ENCODE measurements around the gene FXR2.

Gene FXR2

GRCh38 chr17:7557775-7558543, 56.7 kb downstream of the FXR2 start:
- H3F3A ChIP-seq (ENCODE audit: insufficient read depth) = no peaks in the 10 kb centered on the region

GRCh38 chr17:7557147-7557764, 57.4 kb downstream of the FXR2 start:
- no peak overlapping the region for H3K9ac ChIP-seq (ENCODE audit: low read length)
- H3K79me2 ChIP-seq (ENCODE audit: insufficient read depth, low read length) = peaks cover 5% of the 10 kb centered on the region
- TF ChIP-seq CTCF (IDR thresholded peaks at IDR 0.05; ENCODE audit: insufficient read depth, low read length, poor library complexity, severe bottlenecking) (no peak), EZH2phosphoT487 (conservative IDR thresholded peaks at IDR 0.05; ENCODE audit: low read length) (no peak)
- no peak overlapping the region for H3K27ac ChIP-seq (ENCODE audit: low read depth, low read length)
- H2AFZ ChIP-seq (ENCODE audit: low read depth, low read length, severe bottlenecking) = no peak overlapping the region
- H4K20me1 ChIP-seq (ENCODE audit: low read depth, low read length) = no peaks in the 10 kb centered on the region
- no peaks in the 10 kb centered on the region for H3K36me3 ChIP-seq (ENCODE audit: low read length)
- H3K27me3 ChIP-seq (ENCODE audit: low read length) = no peaks in the 10 kb centered on the region
- H3K4me3 ChIP-seq (ENCODE audit: insufficient read depth, low read length, poor library complexity, severe bottlenecking) = no peak overlapping the region
- no peaks in the 10 kb centered on the region for H3K9me2 ChIP-seq (replicated peaks; ENCODE audit: insufficient read depth, low read length)
- no peaks in the 10 kb centered on the region for H3F3A ChIP-seq (ENCODE audit: insufficient read depth)
- H3K4me2 ChIP-seq (ENCODE audit: low read depth, low read length, poor library complexity, severe bottlenecking) = no peak overlapping the region
- H3K9me3 ChIP-seq (ENCODE audit: insufficient read depth, low read length) = no peaks in the 10 kb centered on the region

More at GRCh38 chr17:7557775-7558543, 56.7 kb downstream of the FXR2 start:
- no peak overlapping the region for H3K27ac ChIP-seq (ENCODE audit: low read depth, low read length)
- peaks cover 12% of the 10 kb centered on the region for H3K79me2 ChIP-seq (ENCODE audit: insufficient read depth, low read length)
- H3K9me3 ChIP-seq (ENCODE audit: insufficient read depth, low read length) = no peaks in the 10 kb centered on the region
- no peaks in the 10 kb centered on the region for H3K36me3 ChIP-seq (ENCODE audit: low read length)
- H3K4me3 ChIP-seq (ENCODE audit: insufficient read depth, low read length, poor library complexity, severe bottlenecking) = no peak overlapping the region
- TF ChIP-seq CTCF (IDR thresholded peaks at IDR 0.05; ENCODE audit: insufficient read depth, low read length, poor library complexity, severe bottlenecking) (no peak), EZH2phosphoT487 (conservative IDR thresholded peaks at IDR 0.05; ENCODE audit: low read length) (no peak)
- no peaks in the 10 kb centered on the region for H3K27me3 ChIP-seq (ENCODE audit: low read length)
- no peak overlapping the region for H3K9ac ChIP-seq (ENCODE audit: low read length)
- H4K20me1 ChIP-seq (ENCODE audit: low read depth, low read length) = no peaks in the 10 kb centered on the region
- no peaks in the 10 kb centered on the region for H3K9me2 ChIP-seq (replicated peaks; ENCODE audit: insufficient read depth, low read length)
- H2AFZ ChIP-seq (ENCODE audit: low read depth, low read length, severe bottlenecking) = no peak overlapping the region
- no peak overlapping the region for H3K4me2 ChIP-seq (ENCODE audit: low read depth, low read length, poor library complexity, severe bottlenecking)

- no peak for TF ChIP-seq CTCF (IDR thresholded peaks at IDR 0.05; ENCODE audit: insufficient read depth, low read length, poor library complexity, severe bottlenecking)
- no peak for TF ChIP-seq EZH2phosphoT487 (conservative IDR thresholded peaks at IDR 0.05; ENCODE audit: low read length)
- Histone ChIP-seq H3K9me3 (ENCODE audit: insufficient read depth, low read length) (no peaks in the 10 kb centered on the region), H3K27ac (ENCODE audit: low read depth, low read length) (no peak overlapping the region)
These were observed 58.1 kb downstream of the FXR2 start for GRCh38 chr17:7556627-7557026.

More at GRCh38 chr17:7556627-7557026, 58.1 kb downstream of the FXR2 start:
- Histone ChIP-seq H3F3A (ENCODE audit: insufficient read depth) (no peaks in the 10 kb centered on the region), H3K4me3 (ENCODE audit: insufficient read depth, low read length, poor library complexity, severe bottlenecking) (no peak overlapping the region), H3K9ac (ENCODE audit: low read length) (no peak overlapping the region), H3K36me3 (ENCODE audit: low read length) (no peaks in the 10 kb centered on the region), H3K79me2 (ENCODE audit: insufficient read depth, low read length) (no peaks in the 10 kb centered on the region), H4K20me1 (ENCODE audit: low read depth, low read length) (no peaks in the 10 kb centered on the region), H3K4me2 (ENCODE audit: low read depth, low read length, poor library complexity, severe bottlenecking) (no peak overlapping the region), H3K9me2 (replicated peaks; ENCODE audit: insufficient read depth, low read length) (no peaks in the 10 kb centered on the region), H3K27me3 (ENCODE audit: low read length) (no peaks in the 10 kb centered on the region), H2AFZ (ENCODE audit: low read depth, low read length, severe bottlenecking) (no peak overlapping the region)
